ENCODE results near the gene VAC14.

The VAC14 gene

DNA sequence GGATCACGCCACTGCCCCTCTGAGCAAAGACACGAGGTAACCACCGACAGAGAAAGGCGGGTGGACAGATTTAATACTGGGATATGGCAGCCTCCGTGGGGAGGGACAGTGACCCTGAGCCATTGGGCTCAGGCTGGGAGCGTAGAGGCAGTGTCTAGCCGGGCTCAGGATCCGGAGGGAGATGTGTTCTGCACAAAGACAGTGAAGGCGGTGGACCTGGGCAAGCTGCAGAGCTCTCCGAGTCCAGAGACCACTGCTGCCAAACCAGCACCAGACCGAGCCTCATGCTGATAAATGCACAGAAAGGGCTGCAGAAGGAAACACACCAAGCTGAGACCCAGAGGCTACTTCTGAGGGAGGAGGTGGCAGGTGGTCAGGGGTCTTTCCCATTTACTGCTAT lies 88.6 kb downstream of the VAC14 start:
- no peaks in the 10 kb centered on the region for H3K9me3 ChIP-seq (ENCODE audit: low read length)
- no peak overlapping the region for H3K4me3 ChIP-seq (ENCODE audit: low read depth, low read length, poor library complexity, severe bottlenecking)
- no peaks in the 10 kb centered on the region for H4K20me1 ChIP-seq (ENCODE audit: insufficient read depth, low read length)
- no peaks in the 10 kb centered on the region for H3K36me3 ChIP-seq (ENCODE audit: insufficient read depth, low read length)
- no peaks in the 10 kb centered on the region for H3K79me2 ChIP-seq (ENCODE audit: insufficient read depth, low read length)
- TF ChIP-seq, protein P1, sequence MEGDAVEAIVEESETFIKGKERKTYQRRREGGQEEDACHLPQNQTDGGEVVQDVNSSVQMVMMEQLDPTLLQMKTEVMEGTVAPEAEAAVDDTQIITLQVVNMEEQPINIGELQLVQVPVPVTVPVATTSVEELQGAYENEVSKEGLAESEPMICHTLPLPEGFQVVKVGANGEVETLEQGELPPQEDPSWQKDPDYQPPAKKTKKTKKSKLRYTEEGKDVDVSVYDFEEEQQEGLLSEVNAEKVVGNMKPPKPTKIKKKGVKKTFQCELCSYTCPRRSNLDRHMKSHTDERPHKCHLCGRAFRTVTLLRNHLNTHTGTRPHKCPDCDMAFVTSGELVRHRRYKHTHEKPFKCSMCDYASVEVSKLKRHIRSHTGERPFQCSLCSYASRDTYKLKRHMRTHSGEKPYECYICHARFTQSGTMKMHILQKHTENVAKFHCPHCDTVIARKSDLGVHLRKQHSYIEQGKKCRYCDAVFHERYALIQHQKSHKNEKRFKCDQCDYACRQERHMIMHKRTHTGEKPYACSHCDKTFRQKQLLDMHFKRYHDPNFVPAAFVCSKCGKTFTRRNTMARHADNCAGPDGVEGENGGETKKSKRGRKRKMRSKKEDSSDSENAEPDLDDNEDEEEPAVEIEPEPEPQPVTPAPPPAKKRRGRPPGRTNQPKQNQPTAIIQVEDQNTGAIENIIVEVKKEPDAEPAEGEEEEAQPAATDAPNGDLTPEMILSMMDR (IDR thresholded peaks at IDR 0.05; ENCODE audit: low read length) = no peak
- no peak for TF ChIP-seq EZH2 (IDR thresholded peaks at IDR 0.05; ENCODE audit: borderline replicate concordance, low read length)
- no peak overlapping the region for H3K9ac ChIP-seq (ENCODE audit: low read length)
- no peaks in the 10 kb centered on the region for H3K4me1 ChIP-seq (ENCODE audit: insufficient read depth, low read length, severe bottlenecking)
- H2AFZ ChIP-seq (ENCODE audit: low read length) = no peak overlapping the region
- H3K4me2 ChIP-seq (ENCODE audit: low read length) = no peak overlapping the region
- H3F3A ChIP-seq (ENCODE audit: insufficient read depth, low read length) = no peaks in the 10 kb centered on the region
- no peak overlapping the region for H3K27ac ChIP-seq (ENCODE audit: low read depth, low read length, poor library complexity, severe bottlenecking)
- H3K27me3 ChIP-seq (ENCODE audit: insufficient read depth, low read length) = no peaks in the 10 kb centered on the region
- H3K9me2 ChIP-seq (ENCODE audit: low read depth, low read length) = no peaks in the 10 kb centered on the region

DNA sequence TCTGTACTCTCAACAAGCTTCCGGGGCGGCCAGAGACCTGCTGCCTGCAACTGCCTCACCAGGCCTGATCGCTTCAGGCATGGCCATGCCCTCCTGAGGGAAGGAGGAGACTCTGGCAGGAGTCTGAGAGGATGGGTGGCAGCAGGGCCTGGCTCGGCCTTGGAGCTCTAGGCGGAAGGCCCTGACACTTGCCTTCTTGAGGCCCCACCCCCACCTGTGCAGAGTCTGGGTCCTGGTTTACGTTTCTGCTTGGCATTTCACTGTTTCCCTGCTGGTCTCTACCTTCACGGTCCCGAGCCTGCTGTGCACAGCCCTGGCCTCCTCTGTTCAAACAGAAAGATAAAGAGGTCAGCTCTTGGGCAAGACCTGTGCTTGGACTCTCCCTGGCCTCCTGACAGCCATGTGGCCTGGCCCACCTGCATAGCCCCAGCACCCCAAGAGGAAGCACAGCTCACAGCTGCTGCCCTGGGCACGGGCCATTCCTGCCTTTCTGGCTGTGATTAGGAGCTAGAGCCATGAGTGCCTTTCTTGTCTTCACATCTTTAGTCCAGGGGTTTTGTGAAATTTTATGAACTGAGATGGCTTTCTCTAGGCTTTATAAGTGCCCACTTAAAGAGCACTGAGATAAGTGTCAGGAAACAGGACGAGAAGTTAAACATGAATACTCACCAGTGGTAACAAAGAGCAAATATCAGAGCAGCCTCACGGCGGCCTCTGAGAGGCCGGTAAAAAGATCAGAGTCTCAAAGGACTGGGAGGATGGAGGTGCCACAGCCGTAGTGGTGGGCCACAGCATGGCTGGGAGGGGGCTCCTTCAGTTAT lies 89.5 kb downstream of the VAC14 start:
- Histone ChIP-seq H2AFZ (ENCODE audit: low read length) (no peak overlapping the region), H3K79me2 (ENCODE audit: insufficient read depth, low read length) (no peaks in the 10 kb centered on the region), H3K4me1 (ENCODE audit: insufficient read depth, low read length, severe bottlenecking) (no peaks in the 10 kb centered on the region), H3K9me3 (ENCODE audit: low read length) (no peaks in the 10 kb centered on the region), H3K36me3 (ENCODE audit: insufficient read depth, low read length) (no peaks in the 10 kb centered on the region), H3K4me3 (ENCODE audit: low read depth, low read length, poor library complexity, severe bottlenecking) (no peak overlapping the region), H3F3A (ENCODE audit: insufficient read depth, low read length) (no peaks in the 10 kb centered on the region), H3K4me2 (ENCODE audit: low read length) (no peak overlapping the region), H3K9me2 (ENCODE audit: low read depth, low read length) (no peaks in the 10 kb centered on the region), H3K9ac (ENCODE audit: low read length) (no peak overlapping the region), H4K20me1 (ENCODE audit: insufficient read depth, low read length) (no peaks in the 10 kb centered on the region), H3K27me3 (ENCODE audit: insufficient read depth, low read length) (no peaks in the 10 kb centered on the region), H3K27ac (ENCODE audit: low read depth, low read length, poor library complexity, severe bottlenecking) (no peak overlapping the region)
- TF ChIP-seq, protein P1 (IDR thresholded peaks at IDR 0.05; ENCODE audit: low read length) = no peak
- TF ChIP-seq EZH2 (IDR thresholded peaks at IDR 0.05; ENCODE audit: borderline replicate concordance, low read length) = no peak

DNA sequence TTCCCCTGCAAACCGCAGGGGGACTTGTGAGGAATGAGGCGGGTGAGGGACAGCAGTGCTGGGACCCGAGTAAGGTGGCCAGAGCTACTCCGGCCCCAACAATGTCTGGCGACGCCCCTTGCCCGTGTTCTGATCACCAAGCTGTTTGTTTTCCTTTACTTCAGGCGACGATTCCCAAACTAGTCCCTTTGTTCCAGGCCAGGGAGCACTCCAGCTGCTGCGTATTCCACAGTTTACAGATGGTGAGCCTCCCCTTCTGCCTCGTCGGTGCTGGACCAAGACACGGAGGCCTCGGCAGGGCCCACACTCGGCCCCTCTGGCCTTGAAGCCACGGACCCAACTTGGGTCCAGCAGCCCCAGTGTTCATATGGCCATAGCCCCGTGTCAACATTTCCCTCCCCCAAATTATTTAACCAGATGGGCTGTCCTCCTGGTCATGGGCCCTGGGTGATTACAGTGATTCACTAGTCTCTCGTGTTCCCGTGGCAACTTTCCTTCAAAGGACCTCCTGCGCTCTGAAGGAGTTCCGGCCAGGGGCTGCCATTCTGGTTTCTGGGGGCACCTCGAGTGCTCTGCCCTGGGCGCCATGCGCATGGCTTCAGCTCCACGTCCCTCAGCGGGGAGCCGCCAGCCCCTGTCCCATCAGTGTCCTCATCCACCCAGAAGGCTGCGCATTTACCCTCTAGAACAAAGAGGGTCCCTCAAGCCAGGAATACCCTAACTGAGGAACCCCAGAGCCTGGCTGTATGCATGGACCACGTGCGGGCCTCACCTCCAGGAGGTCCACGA lies 90.3 kb downstream of the VAC14 start:
- H2AFZ ChIP-seq (ENCODE audit: low read length) = no peak overlapping the region
- H3F3A ChIP-seq (ENCODE audit: insufficient read depth, low read length) = no peaks in the 10 kb centered on the region
- no peak for TF ChIP-seq EZH2 (IDR thresholded peaks at IDR 0.05; ENCODE audit: borderline replicate concordance, low read length)
- TF ChIP-seq, protein P1 (IDR thresholded peaks at IDR 0.05; ENCODE audit: low read length) = no peak
- no peak overlapping the region for H3K4me2 ChIP-seq (ENCODE audit: low read length)
- H3K79me2 ChIP-seq (ENCODE audit: insufficient read depth, low read length) = no peaks in the 10 kb centered on the region
- no peaks in the 10 kb centered on the region for H3K9me3 ChIP-seq (ENCODE audit: low read length)
- H3K9me2 ChIP-seq (ENCODE audit: low read depth, low read length) = no peaks in the 10 kb centered on the region
- H3K9ac ChIP-seq (ENCODE audit: low read length) = no peak overlapping the region
- no peaks in the 10 kb centered on the region for H3K36me3 ChIP-seq (ENCODE audit: insufficient read depth, low read length)
- H3K4me1 ChIP-seq (ENCODE audit: insufficient read depth, low read length, severe bottlenecking) = no peaks in the 10 kb centered on the region
- no peaks in the 10 kb centered on the region for H3K27me3 ChIP-seq (ENCODE audit: insufficient read depth, low read length)
- H3K4me3 ChIP-seq (ENCODE audit: low read depth, low read length, poor library complexity, severe bottlenecking) = no peak overlapping the region
- H4K20me1 ChIP-seq (ENCODE audit: insufficient read depth, low read length) = no peaks in the 10 kb centered on the region
- H3K27ac ChIP-seq (ENCODE audit: low read depth, low read length, poor library complexity, severe bottlenecking) = no peak overlapping the region

All from OCI-LY1 (cell line).